ENCODE data around the gene DLGAP4. TPM values are rescaled to one million over a fixed set of nuclear protein-coding genes. Genes with fewer than 3 reads are reported as not detected.

The DLGAP4 gene
- total and polyA plus RNA-seq, 10 of the 15 experiments (the other 5 are each of a cell fraction or from before 2014, with no cell fraction given), result 0.42 to 43.3 (median 19.0) TPM

GRCh38 chr20:36405255-36405654 is 99.1 kb downstream of the DLGAP4 start:
- no peaks in the 10 kb centered on the region for H3K9me3 ChIP-seq (replicated peaks; ENCODE audit: control insufficient read depth, insufficient read depth, low read length)
- H3K4me2 ChIP-seq (ENCODE audit: control insufficient read depth, insufficient read depth), result no peak overlapping the region
- ATAC-seq (no peak), DNase-seq (ENCODE audit: low read depth, low spot score) (no peak), FAIRE-seq (no peak)
- no peaks in the 10 kb centered on the region for H3K79me2 ChIP-seq (ENCODE audit: control insufficient read depth, insufficient read depth, low read length)
- TF ChIP-seq, protein P1, sequence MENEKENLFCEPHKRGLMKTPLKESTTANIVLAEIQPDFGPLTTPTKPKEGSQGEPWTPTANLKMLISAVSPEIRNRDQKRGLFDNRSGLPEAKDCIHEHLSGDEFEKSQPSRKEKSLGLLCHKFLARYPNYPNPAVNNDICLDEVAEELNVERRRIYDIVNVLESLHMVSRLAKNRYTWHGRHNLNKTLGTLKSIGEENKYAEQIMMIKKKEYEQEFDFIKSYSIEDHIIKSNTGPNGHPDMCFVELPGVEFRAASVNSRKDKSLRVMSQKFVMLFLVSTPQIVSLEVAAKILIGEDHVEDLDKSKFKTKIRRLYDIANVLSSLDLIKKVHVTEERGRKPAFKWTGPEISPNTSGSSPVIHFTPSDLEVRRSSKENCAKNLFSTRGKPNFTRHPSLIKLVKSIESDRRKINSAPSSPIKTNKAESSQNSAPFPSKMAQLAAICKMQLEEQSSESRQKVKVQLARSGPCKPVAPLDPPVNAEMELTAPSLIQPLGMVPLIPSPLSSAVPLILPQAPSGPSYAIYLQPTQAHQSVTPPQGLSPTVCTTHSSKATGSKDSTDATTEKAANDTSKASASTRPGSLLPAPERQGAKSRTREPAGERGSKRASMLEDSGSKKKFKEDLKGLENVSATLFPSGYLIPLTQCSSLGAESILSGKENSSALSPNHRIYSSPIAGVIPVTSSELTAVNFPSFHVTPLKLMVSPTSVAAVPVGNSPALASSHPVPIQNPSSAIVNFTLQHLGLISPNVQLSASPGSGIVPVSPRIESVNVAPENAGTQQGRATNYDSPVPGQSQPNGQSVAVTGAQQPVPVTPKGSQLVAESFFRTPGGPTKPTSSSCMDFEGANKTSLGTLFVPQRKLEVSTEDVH (IDR thresholded peaks at IDR 0.05; ENCODE audit: low read depth, partially characterized antibody), result no peak
- TF ChIP-seq SKIL (IDR thresholded peaks at IDR 0.05; ENCODE audit: low read depth, poor library complexity, severe bottlenecking) (no peak), NFYB (IDR thresholded peaks at IDR 0.05; ENCODE audit: insufficient read depth, low read depth, low read length) (no peak), PAX5 (IDR thresholded peaks at IDR 0.05; ENCODE audit: borderline replicate concordance, low read depth, low read length) (no peak), MLLT1 (IDR thresholded peaks at IDR 0.05) (no peak), DPF2 (IDR thresholded peaks at IDR 0.05) (no peak)
- POLR2A ChIA-PET, result no interaction called here
- no peaks in the 10 kb centered on the region for H4K20me1 ChIP-seq (ENCODE audit: control insufficient read depth, insufficient read depth)
- SMC1A ChIA-PET (ENCODE audit: uncharacterized antibody, unreplicated experiment), result no interaction called here
- no peaks in the 10 kb centered on the region for H3K4me1 ChIP-seq (ENCODE audit: control insufficient read depth, insufficient read depth, low read length)
- no peaks in the 10 kb centered on the region for H3K27me3 ChIP-seq (replicated peaks in 1 of 2; ENCODE audit: control insufficient read depth in 2 of 2, insufficient read depth in 2 of 2, low read length in 1 of 2)
- no peaks in the 10 kb centered on the region for H3K36me3 ChIP-seq (ENCODE audit: control insufficient read depth in 2 of 2, insufficient read depth in 2 of 2, low read length in 1 of 2)
- intact Hi-C loops (cut with micrococcal nuclease; ENCODE audit: unreplicated experiment) (no loop called here), in situ Hi-C loops (cut with MboI) (no loop called here)
- RAD21 ChIA-PET (ENCODE audit: unreplicated experiment), result no interaction called here
- no peak overlapping the region for H3K4me3 ChIP-seq
- CTCF ChIA-PET, result no interaction called here
- H3K27ac ChIP-seq (ENCODE audit: control insufficient read depth, insufficient read depth), result no peak overlapping the region
- H2AFZ ChIP-seq (ENCODE audit: control insufficient read depth, low read depth, low read length), result no peak overlapping the region
- no TSS peak for BruUV-seq (replicated peaks)
- H3K9ac ChIP-seq (ENCODE audit: control insufficient read depth, insufficient read depth, low read length), result no peak overlapping the region
- 46% methylated on average over 7 of the region's 7 CpGs for WGBS (ENCODE audit: insufficient coverage, insufficient replicate concordance, low lambda C conversion rate, missing lambda C conversion rate)

Data from GM12878 (cell line).